SK-N-MC (cell line): ENCODE results near the gene KIF19.

Experiments used
- EZH2 ChIP-seq: fragments of 200-600 bp; sonication (generic); IDR thresholded peaks from one replicate; pipeline ENCODE4 v1.6.1; 2017; ENCODE audit warnings: antibody characterized with exemption
- FOXP2 ChIP-seq: optimal IDR thresholded peaks from 2 replicates; pipeline ENCODE3; 2011; ENCODE audit warnings: mild to moderate bottlenecking, moderate library complexity; ENCODE audit not compliant: insufficient read depth; ENCODE audit errors: extremely low read length, control extremely low read depth
- POLR2AphosphoS5 ChIP-seq: IDR thresholded peaks from 2 replicates; pipeline ENCODE4 v1.6.1; 2012; ENCODE audit warnings: mild to moderate bottlenecking, low read depth, low read length, borderline replicate concordance

DNA sequence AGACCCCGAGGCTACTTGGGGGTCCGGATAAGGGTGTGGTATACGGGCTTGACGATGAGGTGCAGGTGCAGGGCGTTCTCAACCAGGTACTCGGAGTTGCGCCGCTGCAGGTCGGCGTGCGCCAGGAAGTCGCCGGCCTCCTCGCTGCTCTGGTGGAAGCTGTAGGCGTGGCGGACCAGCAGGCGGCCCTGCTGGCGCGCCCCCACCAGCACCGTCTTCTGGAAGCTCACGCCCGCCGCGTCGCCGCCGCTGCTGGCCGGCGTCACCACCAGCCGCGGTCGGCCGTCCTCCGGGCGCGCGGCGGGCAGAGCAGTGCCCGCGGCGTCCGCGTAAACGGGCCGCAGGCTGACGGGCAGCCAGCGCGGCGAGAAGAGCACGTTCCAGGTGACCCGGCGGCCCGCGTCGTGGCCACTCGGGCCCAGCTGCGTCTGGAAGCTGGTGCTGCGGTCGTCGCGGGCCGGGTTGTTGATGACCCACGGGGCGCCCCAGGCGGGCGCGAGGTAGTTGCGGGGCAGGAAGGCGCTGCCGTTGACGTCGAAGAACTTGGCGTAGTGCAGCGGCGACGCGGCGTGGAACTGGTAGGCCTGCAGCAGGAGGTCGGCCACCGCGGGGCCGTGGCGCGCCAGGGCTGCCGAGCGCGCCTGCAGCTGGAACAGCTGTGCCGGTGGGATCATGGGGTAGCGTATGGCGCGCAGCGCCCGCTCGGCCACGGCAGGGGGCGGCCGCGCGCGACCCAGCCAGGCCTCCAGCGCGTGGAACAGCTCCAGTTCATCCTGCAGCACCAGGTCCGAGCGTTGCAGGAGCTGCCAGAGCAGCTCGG lies 30.8 kb downstream of the KIF19 start:
- TF ChIP-seq EZH2, result no peak
- TF ChIP-seq POLR2AphosphoS5, result no peak
- TF ChIP-seq FOXP2, result no peak
